SHP77 treated with DMSO at 0.1 percent for 48 hours (cell line): ENCODE results near the gene MAMSTR.

ENCODE experiments used
- DNase-seq: peaks from one replicate; lab custom pipeline; 2025; lab: John Stamatoyannopoulos, UW

MAMSTR gene

DNA sequence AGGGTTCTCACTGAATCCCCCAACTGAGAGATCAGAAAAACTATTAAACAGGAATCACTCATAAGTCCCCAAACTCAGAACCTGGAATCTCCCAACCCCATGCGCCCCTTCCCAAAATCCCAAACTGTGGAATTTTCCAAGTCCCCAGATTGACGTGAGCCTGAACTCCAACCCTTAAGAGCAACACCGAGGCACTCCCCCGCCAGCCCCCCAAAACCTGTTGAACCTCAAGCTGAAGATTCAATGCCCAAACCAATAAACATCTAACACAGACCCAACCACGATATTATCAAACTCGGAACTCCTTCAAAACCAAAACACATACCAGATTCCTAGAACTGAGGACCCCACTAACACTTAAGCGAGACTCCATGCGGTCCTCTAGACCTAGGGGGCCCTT lies 26.6 kb upstream of the MAMSTR start:
- DNase-seq, result no peak

- no peak for DNase-seq
Observed at GRCh38 chr19:48745208-48745995, 25.9 kb upstream of the MAMSTR start.

DNA sequence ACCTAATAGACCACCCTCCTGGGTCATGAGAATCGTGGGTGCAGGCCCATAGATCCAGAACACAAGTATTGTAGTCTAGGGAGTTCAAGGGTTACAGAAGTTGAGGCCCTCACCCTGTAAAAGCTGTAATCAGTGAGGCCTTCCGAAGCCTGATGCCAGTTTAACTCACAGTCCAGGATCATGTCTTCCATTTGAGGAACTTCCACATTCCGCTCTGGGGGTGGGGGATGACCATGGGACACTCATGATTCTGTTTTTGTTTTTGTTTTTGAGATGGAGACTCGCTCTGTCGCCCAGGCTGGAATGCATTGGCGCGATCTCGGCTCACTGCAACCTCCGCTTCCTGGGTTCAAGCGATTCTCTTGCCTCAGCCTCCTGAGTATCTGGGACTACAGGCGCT lies 22.6 kb upstream of the MAMSTR start:
- DNase-seq, result no peak

DNA sequence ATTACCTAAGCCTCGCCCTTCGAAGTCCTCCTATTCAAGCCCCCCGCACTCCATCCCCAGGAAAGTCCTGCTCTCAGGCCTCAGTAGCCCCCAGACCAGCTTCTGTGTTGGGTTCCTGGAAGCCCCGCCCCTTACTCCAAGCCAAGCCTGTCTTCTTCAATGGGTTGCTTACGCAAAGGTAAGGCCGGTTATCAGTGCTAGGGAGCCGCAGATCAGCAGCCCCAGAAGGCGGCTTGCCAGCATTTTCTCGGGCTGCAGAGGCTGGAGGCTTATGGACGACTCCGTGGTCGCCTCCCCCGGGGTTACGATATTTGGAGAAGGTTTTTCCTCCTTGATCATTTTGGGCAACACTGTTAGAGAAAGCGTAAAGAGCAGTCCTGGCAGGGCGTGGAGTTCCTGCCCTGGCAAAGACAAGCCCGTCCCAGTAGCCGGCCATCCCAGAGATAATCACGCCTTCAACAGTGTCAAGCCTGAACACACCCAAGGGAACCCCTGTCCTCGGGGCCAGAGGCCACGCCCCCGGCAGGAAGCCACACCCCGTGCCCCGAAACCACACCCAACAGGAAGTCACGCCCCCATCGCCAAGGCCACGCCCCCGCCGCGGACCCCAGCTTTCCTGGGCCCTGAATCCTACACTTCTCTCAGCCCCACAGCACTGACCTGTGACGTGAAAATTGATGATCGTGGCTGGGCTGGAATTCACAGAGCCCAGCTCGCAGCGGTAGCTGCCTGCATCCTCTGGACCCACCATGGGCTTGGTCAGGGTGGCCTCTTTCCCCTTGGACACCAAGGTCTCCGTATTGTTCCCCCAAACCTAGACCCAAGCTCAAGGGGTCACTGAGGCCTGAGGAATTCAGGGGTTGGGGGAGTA lies 21.8 kb upstream of the MAMSTR start:
- no peak for DNase-seq

DNA sequence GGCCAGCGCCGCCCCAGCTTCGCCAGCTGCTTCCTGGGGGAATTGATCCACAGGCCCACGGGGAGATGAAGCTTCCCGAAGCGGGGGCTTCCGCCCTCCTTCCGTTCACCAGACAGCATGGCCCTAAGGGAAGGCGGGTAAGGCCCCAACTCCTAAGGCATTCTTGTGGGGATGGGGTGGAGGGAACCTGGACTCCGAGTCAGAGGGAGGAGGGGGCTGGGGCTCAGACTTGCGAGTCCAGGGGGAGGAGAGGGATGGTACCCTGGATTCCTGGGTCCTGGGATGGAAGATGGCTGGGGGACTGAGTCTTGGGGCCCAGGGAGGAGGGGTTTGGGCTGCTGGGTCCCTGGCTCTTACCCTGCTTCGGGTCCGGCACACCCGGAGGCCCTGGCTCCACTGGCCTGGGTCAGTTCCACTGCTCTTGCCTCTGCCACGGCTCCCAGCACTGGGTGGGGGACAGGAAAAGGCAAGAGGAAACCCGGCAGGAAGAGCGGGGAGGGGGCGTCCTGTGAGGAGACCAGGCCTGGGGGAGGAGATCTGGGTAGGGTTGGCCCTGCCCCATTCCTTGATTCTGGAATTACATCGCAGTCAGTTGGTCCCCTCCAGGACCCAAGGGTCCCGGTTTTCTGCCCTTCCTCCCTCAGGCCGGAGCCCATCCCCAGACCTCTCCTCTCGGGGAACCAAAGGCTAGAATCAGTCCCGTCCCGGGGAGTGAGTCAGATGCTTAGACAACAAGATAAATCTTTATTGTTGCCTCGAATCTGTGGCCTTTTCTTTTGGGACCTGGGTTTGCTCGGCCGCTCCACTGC lies 20.8 kb upstream of the MAMSTR start, which contains the start of gene RASIP1:
TSS of gene RASIP1 (minus strand) at position 447 of the 809 bp plus-strand sequence. CDS start at position 119, 328 bp downstream.
- DNase-seq, result no peak

- no peak for DNase-seq
Observed at GRCh38 chr19:48739404-48740163, 20.1 kb upstream of the MAMSTR start.

- DNase-seq, result peak; percentile 81
Observed at GRCh38 chr19:48738557-48739403, 19.3 kb upstream of the MAMSTR start.

DNA sequence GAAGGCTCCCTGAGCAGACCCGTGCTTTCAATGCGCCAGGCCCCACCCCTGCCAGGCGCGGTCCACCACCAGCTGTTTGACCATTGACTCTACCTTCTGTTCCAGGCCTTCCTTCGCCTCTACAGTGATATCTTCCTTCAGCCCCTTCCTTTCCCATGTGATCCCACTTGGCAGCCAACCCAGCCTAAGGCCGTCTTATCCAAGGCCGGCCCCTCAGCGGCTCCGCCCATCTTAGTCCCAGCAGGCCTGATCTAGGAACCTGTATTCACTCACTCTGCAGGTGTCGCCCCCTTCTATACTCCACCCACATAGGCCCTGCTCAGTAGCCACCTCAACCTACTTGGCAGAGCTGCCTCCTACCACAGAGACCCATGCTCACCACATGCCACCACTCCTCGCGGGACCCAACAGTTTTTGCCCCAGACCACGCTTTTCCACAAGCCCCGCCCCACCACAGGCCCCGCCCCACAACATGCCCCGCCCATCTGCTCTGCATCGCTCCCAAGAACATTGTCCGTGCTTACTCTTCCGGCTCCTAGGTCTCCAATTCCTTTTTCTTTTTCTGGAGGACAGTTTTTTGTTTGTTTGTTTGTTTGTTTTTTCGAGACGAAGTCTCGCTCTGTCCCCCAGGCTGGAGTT lies 18.0 kb upstream of the MAMSTR start:
- DNase-seq, result no peak

DNA sequence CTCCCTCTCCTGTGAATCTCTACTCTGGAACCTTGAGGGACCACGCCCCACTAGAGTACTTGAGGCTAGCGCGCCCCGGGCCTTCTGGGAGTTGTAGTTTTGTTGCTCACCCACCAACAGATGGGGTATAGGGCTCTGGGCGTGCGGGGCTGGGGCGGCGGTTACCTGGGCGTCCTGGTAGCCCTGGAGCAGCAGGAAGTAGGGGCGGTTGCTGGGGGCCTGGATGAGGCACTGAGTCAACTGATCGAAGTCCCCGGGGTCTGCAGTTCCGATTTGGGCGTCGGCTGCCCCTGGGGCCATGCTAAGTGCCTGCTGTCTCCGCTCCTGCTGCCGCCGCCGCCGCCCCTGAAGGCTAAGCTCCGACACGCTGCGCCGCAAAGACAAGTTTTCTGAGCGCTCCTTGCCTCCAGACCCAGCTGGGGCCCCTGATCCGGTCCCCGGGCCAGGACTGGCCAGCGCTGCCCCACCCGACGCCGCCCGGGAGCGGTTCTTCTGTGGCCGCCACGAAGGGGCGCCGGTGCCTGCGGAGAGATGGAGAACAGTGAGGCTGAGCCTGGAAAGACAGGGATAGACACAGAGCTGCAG lies 15.6 kb upstream of the MAMSTR start:
- no peak for DNase-seq

DNA sequence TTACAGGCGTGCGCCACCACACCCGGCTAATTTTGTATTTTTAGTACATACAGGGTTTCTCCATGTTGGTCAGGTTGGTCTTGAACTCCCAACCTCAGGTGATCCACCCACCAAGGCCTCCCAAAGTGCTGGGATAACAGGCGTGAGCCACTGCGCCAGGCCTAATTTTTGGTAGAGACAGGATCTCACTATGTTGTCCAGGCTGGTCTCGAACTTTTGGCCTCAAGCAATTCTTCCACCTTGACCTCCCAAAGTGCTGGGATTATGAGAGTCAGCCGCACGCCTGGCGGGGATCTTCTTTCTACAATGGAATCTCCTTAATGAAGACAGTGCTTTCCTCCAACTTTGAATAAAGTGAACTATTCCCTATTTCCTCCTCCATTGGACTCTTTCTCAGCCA lies 15.1 kb upstream of the MAMSTR start:
- DNase-seq, result no peak

DNA sequence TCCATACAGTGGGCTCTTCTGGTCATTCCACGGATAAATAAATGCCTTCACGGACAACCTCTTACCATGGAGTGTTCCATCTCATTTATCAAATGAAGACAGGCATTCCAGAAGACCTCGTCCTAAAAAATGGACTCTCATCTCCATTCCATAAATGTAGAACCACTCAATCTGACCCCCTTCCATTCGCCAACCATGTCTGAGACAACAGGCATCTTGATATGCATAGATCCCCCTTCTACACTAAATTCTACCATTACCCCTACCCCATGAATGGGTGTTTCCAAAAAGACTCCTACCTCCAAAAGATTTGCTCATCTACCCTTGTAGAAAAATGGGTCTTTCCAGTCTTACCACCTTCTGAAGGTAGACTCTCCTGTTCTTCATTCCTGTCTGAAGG lies 11.9 kb upstream of the MAMSTR start:
- no peak for DNase-seq

- DNase-seq, result no peak
Observed at GRCh38 chr19:48728911-48729664, 9.6 kb upstream of the MAMSTR start.

DNA sequence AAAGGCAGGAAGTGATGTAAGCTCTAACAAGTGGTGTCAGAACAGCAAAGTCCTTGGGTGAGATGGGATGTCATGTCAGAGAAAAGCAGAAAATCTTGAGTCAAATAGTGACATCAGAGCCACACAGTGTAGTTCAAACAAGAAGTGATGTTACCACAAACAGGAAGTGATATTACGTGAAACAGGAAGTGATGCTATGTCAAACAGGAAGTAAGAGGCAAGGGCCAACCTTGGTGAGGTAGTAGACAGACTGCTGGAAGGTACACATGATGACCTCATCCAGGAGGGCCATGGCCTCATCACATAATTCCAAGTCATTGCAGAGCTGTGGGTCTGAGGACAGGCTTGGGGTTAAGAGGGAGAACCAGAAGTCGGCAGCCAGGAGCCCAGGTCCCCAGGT lies 7.0 kb upstream of the MAMSTR start:
- no peak for DNase-seq

GRCh38 chr19:48724796-48725753 lies 5.5 kb upstream of the MAMSTR start:
- DNase-seq, result peak; percentile 30

DNA sequence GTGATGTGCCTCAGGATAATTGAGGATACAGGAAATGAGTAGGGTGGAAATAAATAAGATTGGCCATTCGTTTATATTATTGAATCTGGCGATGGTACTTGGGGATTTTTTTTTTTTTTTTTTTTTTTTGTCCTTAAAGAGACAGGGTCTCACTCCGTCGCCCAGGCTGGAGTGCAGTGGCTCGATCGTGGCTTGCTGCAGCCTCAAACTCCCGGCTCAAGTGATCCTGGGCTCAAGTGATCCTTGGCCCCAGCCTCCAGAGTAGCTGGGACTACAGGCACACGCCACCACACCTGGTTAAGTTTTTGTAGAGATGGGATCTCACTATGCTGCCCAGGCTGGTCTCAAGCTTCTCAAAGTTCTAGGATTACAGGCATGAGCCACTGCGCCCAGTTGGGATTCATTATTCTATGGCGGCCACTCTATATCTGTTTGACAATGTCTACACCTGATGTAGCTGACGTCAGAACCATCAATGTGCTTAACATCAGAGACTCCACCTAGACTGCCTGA lies 2.7 kb upstream of the MAMSTR start:
- DNase-seq, result no peak

DNA sequence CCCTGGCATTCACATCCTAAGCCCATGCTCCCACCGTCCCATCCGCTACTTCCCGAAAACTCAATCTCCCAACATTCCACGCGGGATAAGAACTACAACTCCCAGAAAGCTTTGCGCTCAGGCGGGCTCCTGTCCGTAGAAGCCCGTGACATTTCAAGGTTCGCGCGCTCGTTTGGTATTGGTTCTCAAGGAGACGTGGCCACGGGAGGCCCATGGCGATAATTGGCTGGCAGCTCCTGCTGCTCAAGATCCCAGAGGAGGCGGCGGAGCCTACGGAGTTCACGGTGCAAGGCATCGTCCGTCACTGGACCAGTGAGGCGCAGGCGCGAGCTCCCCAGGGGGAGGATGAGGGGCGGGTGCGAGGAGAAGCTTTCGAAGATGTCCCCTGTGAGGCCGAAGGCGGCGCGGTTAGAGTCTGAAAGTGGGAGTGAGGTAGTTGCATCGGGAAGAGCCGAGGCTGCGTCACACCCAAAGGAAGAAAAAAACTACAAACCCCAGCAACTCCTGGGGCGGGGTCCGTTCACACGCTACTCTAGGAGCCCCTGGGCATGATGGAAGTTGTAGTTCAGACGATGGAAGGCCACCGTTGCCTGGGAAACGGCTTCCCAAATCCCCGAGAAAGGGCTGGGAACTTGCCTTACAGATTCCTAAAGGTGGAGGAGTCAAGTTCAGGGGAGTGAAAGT lies 1.2 kb upstream of the MAMSTR start:
- DNase-seq, result peak; percentile 97

DNA sequence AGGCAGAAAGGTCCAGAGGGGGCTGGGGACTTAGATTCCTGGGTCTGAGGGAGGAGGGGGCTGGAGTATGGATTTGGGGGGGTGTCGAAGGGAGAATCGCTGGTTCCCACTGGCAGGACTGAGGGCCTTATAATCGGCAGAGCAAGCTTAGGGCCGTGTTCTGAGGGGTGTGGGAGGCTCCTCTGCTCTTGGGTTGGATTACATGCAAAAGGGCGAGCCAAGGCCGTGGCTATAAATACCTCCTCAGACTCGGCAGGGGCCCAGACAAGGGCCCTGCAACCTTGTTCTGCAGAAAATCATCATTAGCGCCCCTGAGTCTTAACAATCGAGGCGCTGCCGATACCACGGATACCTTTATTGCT lies 707 bp upstream of the MAMSTR start:
- DNase-seq, result no peak
